Panc1 (cell line): ENCODE measurements around the gene POLR3A. TPM values are rescaled to one million over a fixed set of nuclear protein-coding genes. Genes with fewer than 3 reads are reported as not detected.
"Not testable (repeated sequence)": the region's sequence is repeated elsewhere in the genome, so short reads cannot be mapped to it uniquely, and the experiment has no call there.

Source experiments
- ATAC-seq: fragments of 200-7000 bp; cut with Tn5 transposase; 2 replicates; pipeline ENCODE4 v1.9.1; 2020; ENCODE audit warnings: mild to moderate bottlenecking, moderate library complexity
- BruUV-seq: library from RNA; stranded (reverse); fragments of 400-500 nt; replicated peaks from 2 replicates; lab custom pipeline; 2021; lab: Mats Ljungman, UMichigan
- CTCF ChIA-PET: fragments of 300-600 bp; sonication (Branson Sonifier 250); formaldehyde crosslinking; loops from one replicate; lab custom pipeline; 2022; ENCODE audit warnings: antibody characterized with exemption; lab: Charles Lee
- POLR2A ChIA-PET: fragments of 300-600 bp; sonication (Branson Sonifier 250); formaldehyde crosslinking; loops from one replicate; lab custom pipeline; 2022; ENCODE audit warnings: antibody characterized with exemption; lab: Charles Lee
- DNase-seq: peaks from one replicate; pipeline ENCODE4 v3.0.0-alpha.2; 2010; ENCODE audit warnings: low read depth, low spot score
- H3K27ac ChIP-seq: 2 replicates; pipeline ENCODE4 v1.5.1; 2011; ENCODE audit warnings: mild to moderate bottlenecking, low read length, inconsistent platforms
- H3K27me3 ChIP-seq: fragments of 200-500 bp; sonication (Bioruptor generic); 2 replicates; pipeline ENCODE4 v1.6.0; 2014; ENCODE audit warnings: low read length, inconsistent platforms; ENCODE audit not compliant: control insufficient read depth, insufficient read depth
- H3K36me3 ChIP-seq: fragments of 200-500 bp; sonication (Bioruptor generic); 2 replicates; pipeline ENCODE4 v1.5.1; 2014; ENCODE audit warnings: inconsistent platforms, mild to moderate bottlenecking, low read length, moderate library complexity; ENCODE audit not compliant: control insufficient read depth, insufficient read depth
- H3K4me1 ChIP-seq: 2 replicates; pipeline ENCODE4 v1.5.1; 2011; ENCODE audit warnings: inconsistent platforms, mild to moderate bottlenecking, low read length, moderate library complexity; ENCODE audit not compliant: control insufficient read depth, insufficient read depth
- H3K4me3 ChIP-seq, 2 experiments: 2 replicates each; pipeline ENCODE4 v1.5.1; 2011 to 2012; ENCODE audit warnings: low read depth in 2 of 2, low read length in 2 of 2, mild to moderate bottlenecking in 2 of 2, inconsistent platforms in 1 of 2, moderate library complexity in 1 of 2
- H3K9me3 ChIP-seq: fragments of 200-500 bp; sonication (Bioruptor generic); 2 replicates; pipeline ENCODE4 v1.5.1; 2014; ENCODE audit warnings: low read depth, mild to moderate bottlenecking, inconsistent platforms, low read length, moderate library complexity; ENCODE audit not compliant: control insufficient read depth, insufficient read depth
- POLR2AphosphoS5 ChIP-seq: IDR thresholded peaks from 2 replicates; pipeline ENCODE4 v1.6.1; 2012; ENCODE audit warnings: mild to moderate bottlenecking, low read depth, low read length, moderate library complexity
- SIN3A ChIP-seq: IDR thresholded peaks from 2 replicates; pipeline ENCODE4 v1.6.1; 2012; ENCODE audit warnings: low read depth, mild to moderate bottlenecking, low read length, moderate library complexity, borderline replicate concordance; ENCODE audit not compliant: insufficient read depth
- TCF7L2 ChIP-seq: IDR thresholded peaks from 2 replicates; pipeline ENCODE4 v1.6.1; 2011; ENCODE audit warnings: mild to moderate bottlenecking, low read depth, low read length, inconsistent platforms
- in situ Hi-C: cut with HindIII; loops from 2 replicates; pipeline ENCODE4 v1.10.0; 2016; ENCODE audit warnings: low sequenced_read_pairs, low pct_unique_long_range_greater_than_20kb
- intact Hi-C: fragments of 100-400 bp; cut with micrococcal nuclease; formaldehyde crosslinking; loops from one replicate; pipeline ENCODE4 v1.10.0; 2022; ENCODE audit not compliant: unreplicated experiment
- total RNA-seq: library from RNA; stranded (reverse); gene quantifications from one replicate; pipeline ENCODE4 v1.2.1, GENCODE V29; 2021; ENCODE audit not compliant: unreplicated experiment
- TF ChIP-seq, protein P1 (sequence below): fragments of 450-650 bp; IDR thresholded peaks from 2 replicates; pipeline ENCODE4 v1.5.1; 2017; ENCODE audit warnings: mild to moderate bottlenecking
- TF ChIP-seq, protein P2 (sequence below), 2 experiments: IDR thresholded peaks; 2 replicates each; pipeline ENCODE4 v1.6.1; 2011 to 2012; ENCODE audit warnings: low read depth in 2 of 2, control low read depth in 1 of 2, low read length in 1 of 2, mild to moderate bottlenecking in 1 of 2, moderate library complexity in 1 of 2; ENCODE audit not compliant: insufficient read depth in 1 of 2

Gene POLR3A
- total RNA-seq, 1 experiment from 2014 or later = 26.3 TPM

DNA sequence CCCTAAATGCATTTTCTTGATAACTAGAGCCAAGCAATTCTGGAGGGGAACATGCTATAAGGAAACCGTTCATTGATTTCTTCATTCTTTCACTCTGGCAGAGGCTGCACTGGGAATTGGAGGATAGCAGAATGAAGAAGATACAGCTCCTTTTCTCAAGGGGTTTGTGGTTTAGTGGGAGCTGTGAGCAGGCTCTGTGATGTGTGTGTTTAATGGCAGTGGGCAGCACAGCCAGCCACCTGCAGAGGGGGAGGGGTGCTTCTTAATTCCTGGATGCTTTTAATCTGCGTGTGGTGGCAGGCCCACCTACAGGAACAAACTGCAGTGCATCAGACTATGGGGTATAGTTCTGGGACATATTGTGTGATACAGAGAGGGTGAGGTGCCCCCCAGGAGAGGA is 36.3 kb upstream of the POLR3A start:
- DNase-seq (no peak), ATAC-seq (no peak)
- Histone ChIP-seq H3K4me3 (no peak overlapping the region), H3K4me1 (no peaks in the 10 kb centered on the region), H3K36me3 (no peaks in the 10 kb centered on the region), H3K27ac (no peak overlapping the region), H3K9me3 (no peaks in the 10 kb centered on the region), H3K27me3 (no peaks in the 10 kb centered on the region)
- ChIA-PET CTCF (no interaction called here), POLR2A (no interaction called here)
- TF ChIP-seq TCF7L2 = no peak
- in situ Hi-C loops = no loop called here
- intact Hi-C loops = no loop called here
- no TSS peak for BruUV-seq

DNA sequence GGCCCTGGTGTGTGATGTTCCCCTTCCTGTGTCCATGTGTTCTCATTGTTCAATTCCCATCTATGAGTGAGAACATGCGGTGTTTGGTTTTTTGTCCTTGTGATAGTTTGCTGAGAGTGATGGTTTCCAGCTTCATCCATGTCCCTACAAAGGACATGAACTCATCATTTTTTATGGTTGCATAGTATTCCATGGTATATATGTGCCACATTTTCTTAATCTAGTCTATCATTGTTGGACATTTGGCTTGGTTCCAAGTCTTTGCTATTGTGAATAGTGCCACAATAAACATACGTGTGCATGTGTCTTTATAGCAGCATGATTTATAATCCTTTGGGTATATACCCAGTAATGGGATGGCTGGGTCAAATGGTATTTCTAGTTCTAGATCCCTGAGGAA is 35.6 kb upstream of the POLR3A start:
- H3K36me3 ChIP-seq, H3K27me3 ChIP-seq, H3K4me1 ChIP-seq, H3K27ac ChIP-seq, POLR2A ChIA-PET, in situ Hi-C loops, DNase-seq, CTCF ChIA-PET, intact Hi-C loops, BruUV-seq, H3K4me3 ChIP-seq, H3K9me3 ChIP-seq, ATAC-seq: not testable (repeated sequence)

GRCh38 chr10:78063236-78063635 is 33.9 kb upstream of the POLR3A start:
- POLR2A ChIA-PET = no interaction called here
- no TSS peak for BruUV-seq
- Histone ChIP-seq H3K4me3 (no peak overlapping the region), H3K4me1 (no peaks in the 10 kb centered on the region), H3K27me3 (no peaks in the 10 kb centered on the region), H3K27ac (no peak overlapping the region), H3K9me3 (no peaks in the 10 kb centered on the region), H3K36me3 (no peaks in the 10 kb centered on the region)
- ATAC-seq (no peak), DNase-seq (no peak)
- no peak for TF ChIP-seq SIN3A
- no peak for TF ChIP-seq POLR2AphosphoS5
- TF ChIP-seq, protein P1, sequence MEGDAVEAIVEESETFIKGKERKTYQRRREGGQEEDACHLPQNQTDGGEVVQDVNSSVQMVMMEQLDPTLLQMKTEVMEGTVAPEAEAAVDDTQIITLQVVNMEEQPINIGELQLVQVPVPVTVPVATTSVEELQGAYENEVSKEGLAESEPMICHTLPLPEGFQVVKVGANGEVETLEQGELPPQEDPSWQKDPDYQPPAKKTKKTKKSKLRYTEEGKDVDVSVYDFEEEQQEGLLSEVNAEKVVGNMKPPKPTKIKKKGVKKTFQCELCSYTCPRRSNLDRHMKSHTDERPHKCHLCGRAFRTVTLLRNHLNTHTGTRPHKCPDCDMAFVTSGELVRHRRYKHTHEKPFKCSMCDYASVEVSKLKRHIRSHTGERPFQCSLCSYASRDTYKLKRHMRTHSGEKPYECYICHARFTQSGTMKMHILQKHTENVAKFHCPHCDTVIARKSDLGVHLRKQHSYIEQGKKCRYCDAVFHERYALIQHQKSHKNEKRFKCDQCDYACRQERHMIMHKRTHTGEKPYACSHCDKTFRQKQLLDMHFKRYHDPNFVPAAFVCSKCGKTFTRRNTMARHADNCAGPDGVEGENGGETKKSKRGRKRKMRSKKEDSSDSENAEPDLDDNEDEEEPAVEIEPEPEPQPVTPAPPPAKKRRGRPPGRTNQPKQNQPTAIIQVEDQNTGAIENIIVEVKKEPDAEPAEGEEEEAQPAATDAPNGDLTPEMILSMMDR = no peak
- no peak for TF ChIP-seq TCF7L2
- TF ChIP-seq, protein P2, sequence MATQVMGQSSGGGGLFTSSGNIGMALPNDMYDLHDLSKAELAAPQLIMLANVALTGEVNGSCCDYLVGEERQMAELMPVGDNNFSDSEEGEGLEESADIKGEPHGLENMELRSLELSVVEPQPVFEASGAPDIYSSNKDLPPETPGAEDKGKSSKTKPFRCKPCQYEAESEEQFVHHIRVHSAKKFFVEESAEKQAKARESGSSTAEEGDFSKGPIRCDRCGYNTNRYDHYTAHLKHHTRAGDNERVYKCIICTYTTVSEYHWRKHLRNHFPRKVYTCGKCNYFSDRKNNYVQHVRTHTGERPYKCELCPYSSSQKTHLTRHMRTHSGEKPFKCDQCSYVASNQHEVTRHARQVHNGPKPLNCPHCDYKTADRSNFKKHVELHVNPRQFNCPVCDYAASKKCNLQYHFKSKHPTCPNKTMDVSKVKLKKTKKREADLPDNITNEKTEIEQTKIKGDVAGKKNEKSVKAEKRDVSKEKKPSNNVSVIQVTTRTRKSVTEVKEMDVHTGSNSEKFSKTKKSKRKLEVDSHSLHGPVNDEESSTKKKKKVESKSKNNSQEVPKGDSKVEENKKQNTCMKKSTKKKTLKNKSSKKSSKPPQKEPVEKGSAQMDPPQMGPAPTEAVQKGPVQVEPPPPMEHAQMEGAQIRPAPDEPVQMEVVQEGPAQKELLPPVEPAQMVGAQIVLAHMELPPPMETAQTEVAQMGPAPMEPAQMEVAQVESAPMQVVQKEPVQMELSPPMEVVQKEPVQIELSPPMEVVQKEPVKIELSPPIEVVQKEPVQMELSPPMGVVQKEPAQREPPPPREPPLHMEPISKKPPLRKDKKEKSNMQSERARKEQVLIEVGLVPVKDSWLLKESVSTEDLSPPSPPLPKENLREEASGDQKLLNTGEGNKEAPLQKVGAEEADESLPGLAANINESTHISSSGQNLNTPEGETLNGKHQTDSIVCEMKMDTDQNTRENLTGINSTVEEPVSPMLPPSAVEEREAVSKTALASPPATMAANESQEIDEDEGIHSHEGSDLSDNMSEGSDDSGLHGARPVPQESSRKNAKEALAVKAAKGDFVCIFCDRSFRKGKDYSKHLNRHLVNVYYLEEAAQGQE (IDR thresholded peaks at IDR 0.05; ENCODE audit: insufficient read depth in 1 of 2, low read depth in 2 of 2, low read length in 1 of 2) = no peak
- in situ Hi-C loops (no loop called here), intact Hi-C loops (no loop called here)
- CTCF ChIA-PET = no interaction called here
